Tracheal epithelial cell (primary cell): Measurements from ENCODE around the gene NDUFS3. TPM values are rescaled to one million over a fixed set of nuclear protein-coding genes. Genes with fewer than 3 reads are reported as not detected.

Experiments
- total RNA-seq: library from RNA; depleted of rRNA; stranded (reverse); fragments of >200 nt; gene quantifications from 2 replicates; pipeline ENCODE4 v1.2.1, GENCODE V29; 2014

Gene NDUFS3
- 64.8 and 67.0 TPM in 2 replicates for total RNA-seq

GRCh38 chr11:47578524-47579494, at the start of gene NDUFS3, which contains the start of gene KBTBD4:
Gene NDUFS3, plus strand, starts transcription at chr11:47579074. Its CDS starts 18 bp downstream, at chr11:47579092.
Gene KBTBD4, minus strand, starts transcription at chr11:47578970. Its CDS starts 19 bp downstream, at chr11:47578951.

GRCh38 chr11:47552566-47553405, 26.1 kb upstream of the NDUFS3 start, which contains the start of gene CELF1:
Gene CELF1, minus strand, starts transcription at chr11:47553132. Its CDS starts 53,609 bp downstream, at chr11:47499523.

GRCh38 chr11:47565340-47566148, 13.3 kb upstream of the NDUFS3 start, which contains the start of gene PTPMT1:
Gene PTPMT1, plus strand, starts transcription at chr11:47565599. Its CDS starts 24 bp downstream, at chr11:47565623.

GRCh38 chr11:47586098-47586855, 7.4 kb downstream of the NDUFS3 start, which contains the start of gene FAM180B:
Gene FAM180B, plus strand, starts transcription at chr11:47586678. Its CDS starts 91 bp downstream, at chr11:47586769.

GRCh38 chr11:47593934-47594855, 15.3 kb downstream of the NDUFS3 start, which contains the start of gene C1QTNF4:
Gene C1QTNF4, minus strand, starts transcription at chr11:47594411. Its CDS starts 3,601 bp downstream, at chr11:47590810.

Other genes starting within 250 kb of the NDUFS3 start
- gene MYBPC3, start 226.4 kb upstream of the NDUFS3 start, total RNA-seq = not detected in 2 replicates
- gene SPI1, start 200.5 kb upstream of the NDUFS3 start, total RNA-seq = not detected in 2 replicates
- gene SLC39A13, start 170.5 kb upstream of the NDUFS3 start, total RNA-seq = 29.4 and 35.7 TPM in 2 replicates
- 73.3 and 106 TPM in 2 replicates for gene PSMC3, start 152.6 kb upstream of the NDUFS3 start, total RNA-seq
- gene RAPSN, start 129.9 kb upstream of the NDUFS3 start, total RNA-seq = 0.24 TPM in 1 of 2 replicates, not detected in the other
- 65.0 and 90.6 TPM in 2 replicates for gene CELF1, start 25.9 kb upstream of the NDUFS3 start, total RNA-seq
- 156 and 168 TPM in 2 replicates for gene PTPMT1, start 13.5 kb upstream of the NDUFS3 start, total RNA-seq
- 12.8 and 14.9 TPM in 2 replicates for gene KBTBD4, start 104 bp upstream of the NDUFS3 start, total RNA-seq
- not detected in 2 replicates for gene FAM180B, start 7.6 kb downstream of the NDUFS3 start, total RNA-seq
- gene C1QTNF4, start 15.3 kb downstream of the NDUFS3 start, total RNA-seq = 0.43 TPM in 1 of 2 replicates, not detected in the other
- 66.3 and 76.6 TPM in 2 replicates for gene MTCH2, start 63.5 kb downstream of the NDUFS3 start, total RNA-seq
- gene AGBL2, start 136.3 kb downstream of the NDUFS3 start, total RNA-seq = 0.43 and 0.48 TPM in 2 replicates
- gene FNBP4, start 188.3 kb downstream of the NDUFS3 start, total RNA-seq = 47.0 and 53.5 TPM in 2 replicates